WERI-Rb-1 (cell line): ENCODE measurements around the gene MTPN.

Source experiments
- DNase-seq: peaks from one replicate; pipeline ENCODE4 v3.0.0-alpha.2; 2020
- H3K27ac ChIP-seq: fragments of 250-450 bp; sonication (Bioruptor Pico); 2 replicates; pipeline ENCODE4 v1.5.1; 2020; ENCODE audit warnings: mild to moderate bottlenecking, moderate library complexity
- H3K27me3 ChIP-seq: fragments of 250-450 bp; sonication (Bioruptor Pico); 2 replicates; pipeline ENCODE4 v1.5.1; 2021; ENCODE audit warnings: mild to moderate bottlenecking, low read depth, moderate library complexity; ENCODE audit not compliant: insufficient read depth, severe bottlenecking
- H3K36me3 ChIP-seq: fragments of 250-450 bp; sonication (Bioruptor Pico); 2 replicates; pipeline ENCODE4 v1.5.1; 2020; ENCODE audit warnings: mild to moderate bottlenecking, moderate library complexity
- H3K4me3 ChIP-seq: 2 replicates; pipeline ENCODE4 v1.5.1; 2011; ENCODE audit warnings: low read depth, mild to moderate bottlenecking, control low read depth, low read length
- H3K9me3 ChIP-seq: fragments of 250-450 bp; sonication (Bioruptor Pico); 2 replicates; pipeline ENCODE4 v1.5.1; 2021; ENCODE audit warnings: mild to moderate bottlenecking, moderate library complexity; ENCODE audit not compliant: severe bottlenecking
- TF ChIP-seq, protein P1 (sequence below): IDR thresholded peaks from 2 replicates; pipeline ENCODE4 v1.5.1; 2011; ENCODE audit warnings: low read depth, mild to moderate bottlenecking, control low read depth, inconsistent platforms, low read length

The MTPN gene

DNA sequence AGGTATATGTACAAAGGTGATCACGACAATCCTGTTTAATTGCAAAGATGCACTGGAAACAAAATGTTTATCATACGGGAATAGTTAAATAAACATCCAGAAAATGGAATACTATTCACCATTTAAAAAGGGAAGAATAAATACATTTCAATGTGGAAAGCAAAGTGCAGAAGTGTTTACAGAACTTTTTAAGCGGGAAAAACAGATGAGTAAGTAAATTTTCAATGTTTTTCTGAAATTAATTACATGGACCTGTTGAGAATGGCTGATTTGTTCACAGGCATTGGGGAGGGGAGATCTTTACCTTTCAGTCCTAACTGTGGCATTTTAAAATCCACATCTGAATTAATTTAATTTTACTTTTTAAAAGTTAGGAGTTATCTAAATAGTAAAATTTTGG lies 7.1 kb downstream of the MTPN start:
- no peak for DNase-seq
- no peak overlapping the region for H3K27ac ChIP-seq
- TF ChIP-seq, protein P1, sequence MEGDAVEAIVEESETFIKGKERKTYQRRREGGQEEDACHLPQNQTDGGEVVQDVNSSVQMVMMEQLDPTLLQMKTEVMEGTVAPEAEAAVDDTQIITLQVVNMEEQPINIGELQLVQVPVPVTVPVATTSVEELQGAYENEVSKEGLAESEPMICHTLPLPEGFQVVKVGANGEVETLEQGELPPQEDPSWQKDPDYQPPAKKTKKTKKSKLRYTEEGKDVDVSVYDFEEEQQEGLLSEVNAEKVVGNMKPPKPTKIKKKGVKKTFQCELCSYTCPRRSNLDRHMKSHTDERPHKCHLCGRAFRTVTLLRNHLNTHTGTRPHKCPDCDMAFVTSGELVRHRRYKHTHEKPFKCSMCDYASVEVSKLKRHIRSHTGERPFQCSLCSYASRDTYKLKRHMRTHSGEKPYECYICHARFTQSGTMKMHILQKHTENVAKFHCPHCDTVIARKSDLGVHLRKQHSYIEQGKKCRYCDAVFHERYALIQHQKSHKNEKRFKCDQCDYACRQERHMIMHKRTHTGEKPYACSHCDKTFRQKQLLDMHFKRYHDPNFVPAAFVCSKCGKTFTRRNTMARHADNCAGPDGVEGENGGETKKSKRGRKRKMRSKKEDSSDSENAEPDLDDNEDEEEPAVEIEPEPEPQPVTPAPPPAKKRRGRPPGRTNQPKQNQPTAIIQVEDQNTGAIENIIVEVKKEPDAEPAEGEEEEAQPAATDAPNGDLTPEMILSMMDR = no peak
- no peaks in the 10 kb centered on the region for H3K9me3 ChIP-seq
- no peak overlapping the region for H3K4me3 ChIP-seq
- H3K27me3 ChIP-seq = no peaks in the 10 kb centered on the region
- H3K36me3 ChIP-seq = peaks cover 38% of the 10 kb centered on the region

DNA sequence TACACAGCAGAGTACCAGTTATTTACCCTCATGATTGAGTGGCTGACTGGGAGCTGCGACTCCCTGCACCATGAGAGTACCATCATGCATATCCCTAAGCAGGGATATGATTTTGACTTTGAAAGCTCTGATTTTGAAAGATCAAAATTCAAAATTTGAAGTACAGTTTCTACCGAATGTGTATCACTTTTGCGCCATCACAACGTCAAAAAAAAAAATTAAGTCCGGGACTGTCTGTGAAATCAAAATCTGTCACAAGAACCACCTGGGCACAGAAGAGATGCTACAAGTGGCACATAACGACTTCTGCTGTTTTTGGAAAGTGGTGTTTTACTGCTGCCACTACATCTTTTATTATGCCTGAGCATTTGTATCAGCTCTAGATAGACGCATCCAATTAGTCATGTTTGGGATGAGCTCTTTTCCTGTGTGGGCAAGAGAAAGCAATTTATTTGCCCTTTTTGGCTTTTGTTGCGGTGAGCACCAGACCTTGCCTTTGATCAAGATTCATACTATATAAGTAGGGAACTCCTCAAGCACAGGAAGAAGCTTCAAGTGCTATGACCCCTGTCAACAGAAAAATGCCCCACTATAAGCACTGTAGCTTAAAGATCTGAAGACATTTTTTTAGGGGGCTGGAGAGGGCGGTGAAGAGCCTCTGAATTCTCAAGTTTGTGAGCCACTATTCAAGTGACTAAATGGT lies 10.7 kb downstream of the MTPN start:
- DNase-seq = no peak
- no peak overlapping the region for H3K4me3 ChIP-seq
- H3K36me3 ChIP-seq = peaks cover 15% of the 10 kb centered on the region
- H3K27ac ChIP-seq = no peak overlapping the region
- no peaks in the 10 kb centered on the region for H3K27me3 ChIP-seq
- no peaks in the 10 kb centered on the region for H3K9me3 ChIP-seq
- TF ChIP-seq, protein P1 = no peak

DNA sequence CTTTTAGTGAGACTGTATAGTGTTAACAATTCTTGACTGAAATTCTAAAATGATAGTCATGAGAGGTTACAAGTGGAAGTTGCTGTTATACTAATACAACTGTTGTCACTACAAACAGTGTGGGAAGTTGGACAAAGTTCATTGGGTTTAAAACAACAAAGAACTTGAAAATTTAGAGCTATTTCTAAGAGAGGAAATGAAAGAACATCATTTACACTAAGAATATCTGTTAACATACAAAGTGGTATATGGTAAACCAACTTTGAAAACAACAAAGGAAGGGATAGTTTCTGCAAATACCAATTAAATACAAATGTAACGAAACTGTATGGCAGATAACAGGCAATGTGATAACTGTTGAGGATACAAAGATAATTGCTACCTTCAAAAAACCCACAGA lies 11.6 kb downstream of the MTPN start:
- Histone ChIP-seq H3K36me3 (peaks cover 12% of the 10 kb centered on the region), H3K4me3 (no peak overlapping the region), H3K9me3 (no peaks in the 10 kb centered on the region), H3K27me3 (no peaks in the 10 kb centered on the region), H3K27ac (no peak overlapping the region)
- TF ChIP-seq, protein P1 = no peak
- DNase-seq = no peak

DNA sequence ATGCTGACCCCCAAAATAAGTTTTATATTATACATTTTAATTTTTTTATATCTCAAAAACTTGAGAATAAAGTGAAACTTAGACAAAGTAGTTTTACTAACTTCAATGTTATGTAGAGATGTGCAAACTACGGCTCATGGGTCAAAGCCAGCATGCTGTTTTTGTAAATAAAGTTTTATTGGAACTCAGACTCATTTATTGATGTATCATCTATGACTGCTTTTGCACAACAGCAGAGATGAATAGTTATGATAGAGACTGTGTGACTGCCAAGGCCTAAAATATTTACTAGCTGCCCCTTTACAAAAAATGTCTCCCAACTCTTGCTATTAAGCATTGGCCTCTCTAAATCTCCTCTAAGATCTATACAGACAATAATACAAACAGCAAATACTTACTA lies 12.4 kb downstream of the MTPN start:
- no peaks in the 10 kb centered on the region for H3K27me3 ChIP-seq
- H3K27ac ChIP-seq = no peak overlapping the region
- TF ChIP-seq, protein P1 = no peak
- H3K4me3 ChIP-seq = no peak overlapping the region
- peaks cover 9% of the 10 kb centered on the region for H3K36me3 ChIP-seq
- DNase-seq = no peak
- H3K9me3 ChIP-seq = no peaks in the 10 kb centered on the region

DNA sequence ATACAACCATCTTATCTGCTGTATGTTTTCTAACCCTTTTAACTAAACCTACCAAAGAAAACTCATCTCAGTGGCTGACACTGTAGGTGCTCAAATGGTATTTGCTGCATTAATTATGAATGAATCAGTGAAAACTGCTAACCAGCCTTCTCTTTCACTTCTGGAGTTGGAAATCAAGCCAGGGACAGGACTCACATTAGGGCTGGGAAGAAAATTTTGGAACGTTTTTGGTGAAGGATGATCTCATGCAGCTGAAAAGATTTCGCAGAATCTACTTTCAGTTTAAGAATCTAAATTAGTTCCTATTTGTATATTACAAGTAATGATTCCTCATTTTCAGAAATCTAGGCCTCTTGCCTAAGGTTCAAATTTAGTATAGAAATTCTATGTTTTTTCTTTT lies 12.9 kb downstream of the MTPN start:
- no peak for DNase-seq
- Histone ChIP-seq H3K27ac (no peak overlapping the region), H3K9me3 (no peaks in the 10 kb centered on the region), H3K4me3 (no peak overlapping the region), H3K36me3 (peaks cover 7% of the 10 kb centered on the region), H3K27me3 (no peaks in the 10 kb centered on the region)
- TF ChIP-seq, protein P1 = no peak

DNA sequence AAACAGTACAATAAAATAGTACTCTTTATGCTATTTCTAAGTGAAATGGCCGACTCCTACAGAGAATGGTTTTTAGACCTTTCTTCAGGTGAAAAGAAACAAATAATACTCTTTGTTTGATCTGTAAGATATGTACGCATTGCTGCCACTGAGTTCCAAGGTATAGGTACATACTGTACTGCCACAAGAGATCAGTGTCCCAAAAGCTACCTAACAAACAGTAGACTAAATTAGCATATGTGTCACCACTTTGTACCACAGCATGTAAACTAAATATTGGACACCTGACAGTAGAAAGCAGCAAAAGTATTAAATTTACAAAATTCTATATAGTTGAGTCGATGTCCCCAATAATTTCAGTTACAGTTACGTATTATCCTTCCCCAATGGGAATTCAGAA lies 14.4 kb downstream of the MTPN start:
- Histone ChIP-seq H3K27me3 (no peaks in the 10 kb centered on the region), H3K36me3 (peaks cover 2% of the 10 kb centered on the region), H3K4me3 (no peak overlapping the region), H3K9me3 (no peaks in the 10 kb centered on the region), H3K27ac (no peak overlapping the region)
- TF ChIP-seq, protein P1 = no peak
- DNase-seq = no peak
